ENCODE data around the gene RGMA.

RGMA gene

GRCh38 chr15:93017526-93017925 lies 71.5 kb downstream of the RGMA start:
- no peak for DNase-seq (ENCODE audit: low read depth)

GRCh38 chr15:93012786-93013185 lies 76.2 kb downstream of the RGMA start:
- no peak for DNase-seq (ENCODE audit: low read depth)

GRCh38 chr15:93007994-93008393 lies 81.0 kb downstream of the RGMA start:
- no peak for DNase-seq (ENCODE audit: low read depth)

GRCh38 chr15:93005133-93005532 lies 83.9 kb downstream of the RGMA start:
- no peak for DNase-seq (ENCODE audit: low read depth)

GRCh38 chr15:93001881-93002280 lies 87.1 kb downstream of the RGMA start:
- DNase-seq (ENCODE audit: low read depth) = no peak

- no peak for DNase-seq (ENCODE audit: low read depth)
These were observed 87.9 kb downstream of the RGMA start for GRCh38 chr15:93001156-93001555.

- no peak for DNase-seq (ENCODE audit: low read depth)
These were observed 91.2 kb downstream of the RGMA start for GRCh38 chr15:92997821-92998220.

GRCh38 chr15:92992720-92993119 lies 96.3 kb downstream of the RGMA start:
- DNase-seq (ENCODE audit: low read depth) = no peak

GRCh38 chr15:92990031-92990430 lies 99.0 kb downstream of the RGMA start:
- DNase-seq (ENCODE audit: low read depth) = no peak

- DNase-seq (ENCODE audit: low read depth) = no peak
These were observed 99.5 kb downstream of the RGMA start for GRCh38 chr15:92989470-92989869.
